HEK293 (cell line): Measurements from ENCODE around the gene GMDS.

Experiments used
- CTCF ChIA-PET: fragments of 350-600 bp; formaldehyde crosslinking; extraction: SDS; loops from one replicate; lab custom pipeline; 2021; ENCODE audit warnings: antibody characterized with exemption; lab: Yijun Ruan, JAX
- POLR2A ChIA-PET: fragments of 300-600 bp; formaldehyde crosslinking; extraction: SDS; loops from one replicate; lab custom pipeline; 2020; ENCODE audit warnings: antibody characterized with exemption, inconsistent platforms; lab: Yijun Ruan, JAX
- H3K27ac ChIP-seq: fragments of 200-500 bp; sonication (Bioruptor generic); 2 replicates; pipeline ENCODE4 v1.5.1; 2014; ENCODE audit warnings: low read depth, low read length, control low read depth, inconsistent platforms; ENCODE audit errors: extremely low read depth
- H3K36me3 ChIP-seq, 2 experiments: fragments of 200-500 bp in 1 of 2; sonication (Bioruptor generic) in 1 of 2; 1 replicate in 1 of 2; 2 replicates in 1 of 2; pipeline ENCODE4 v1.5.1; 2014 to 2017; ENCODE audit warnings: inconsistent platforms in 2 of 2, low read length in 2 of 2; ENCODE audit not compliant: control insufficient read depth in 2 of 2, insufficient read depth in 1 of 2
- H3K4me1 ChIP-seq: fragments of 200-500 bp; sonication (Bioruptor generic); 2 replicates; pipeline ENCODE4 v1.5.1; 2014; ENCODE audit warnings: mild to moderate bottlenecking, low read length, inconsistent platforms; ENCODE audit not compliant: control insufficient read depth, insufficient read depth
- H3K4me3 ChIP-seq: 2 replicates; pipeline ENCODE4 v1.5.1; 2011; ENCODE audit warnings: low read depth, mild to moderate bottlenecking, control low read depth, low read length, moderate library complexity
- H3K9me3 ChIP-seq: fragments of 200-500 bp; sonication (Bioruptor generic); 2 replicates; pipeline ENCODE4 v1.5.1; 2014; ENCODE audit warnings: low read depth, low read length, inconsistent platforms; ENCODE audit not compliant: control insufficient read depth, insufficient read depth
- AEBP2 ChIP-seq: fragments of 450-650 bp; formaldehyde crosslinking; IDR thresholded peaks from 2 replicates; pipeline ENCODE4 v1.5.1; 2016; ENCODE audit warnings: missing biosample characterization, missing genetic modification characterization, borderline replicate concordance
- EGR2 ChIP-seq: fragments of 450-650 bp; formaldehyde crosslinking; IDR thresholded peaks from 2 replicates; pipeline ENCODE4 v1.5.1; 2016; ENCODE audit warnings: low read depth, missing biosample characterization, missing genetic modification characterization
- GLIS2 ChIP-seq: fragments of 450-650 bp; formaldehyde crosslinking; IDR thresholded peaks from 2 replicates; pipeline ENCODE4 v1.5.1; 2016; ENCODE audit warnings: missing biosample characterization, missing genetic modification characterization
- HOXD13 ChIP-seq: sonication (generic); formaldehyde crosslinking; IDR thresholded peaks from 2 replicates; pipeline ENCODE4 v1.8.0; 2022; ENCODE audit warnings: missing genetic modification reagents, borderline replicate concordance
- INSM2 ChIP-seq: fragments of 450-650 bp; formaldehyde crosslinking; IDR thresholded peaks from 2 replicates; pipeline ENCODE4 v1.5.1; 2016; ENCODE audit warnings: missing biosample characterization, missing genetic modification characterization
- KLF17 ChIP-seq: fragments of 450-650 bp; formaldehyde crosslinking; IDR thresholded peaks from 2 replicates; pipeline ENCODE4 v1.5.1; 2016; ENCODE audit warnings: missing biosample characterization, missing genetic modification characterization
- OSR2 ChIP-seq: fragments of 450-650 bp; formaldehyde crosslinking; IDR thresholded peaks from 2 replicates; pipeline ENCODE4 v1.5.1; 2016; ENCODE audit warnings: missing biosample characterization, missing genetic modification characterization
- PRDM6 ChIP-seq: fragments of 450-650 bp; formaldehyde crosslinking; IDR thresholded peaks from 2 replicates; pipeline ENCODE4 v1.5.1; 2017; ENCODE audit warnings: missing biosample characterization, missing genetic modification characterization
- SP2 ChIP-seq: fragments of 450-650 bp; formaldehyde crosslinking; IDR thresholded peaks from 2 replicates; pipeline ENCODE4 v1.5.1; 2016; ENCODE audit warnings: missing biosample characterization, missing genetic modification characterization
- ZBTB17 ChIP-seq: fragments of 450-650 bp; formaldehyde crosslinking; IDR thresholded peaks from 2 replicates; pipeline ENCODE4 v1.5.1; 2016; ENCODE audit warnings: missing biosample characterization, missing genetic modification characterization
- ZBTB44 ChIP-seq: fragments of 450-650 bp; IDR thresholded peaks from 2 replicates; pipeline ENCODE4 v1.5.1; 2018; ENCODE audit warnings: missing biosample characterization, mild to moderate bottlenecking, missing genetic modification characterization
- ZBTB49 ChIP-seq: fragments of 450-650 bp; formaldehyde crosslinking; IDR thresholded peaks from 2 replicates; pipeline ENCODE4 v1.5.1; 2016; ENCODE audit warnings: missing biosample characterization, missing genetic modification characterization, low read depth
- ZNF146 ChIP-seq: fragments of 450-650 bp; formaldehyde crosslinking; IDR thresholded peaks from 2 replicates; pipeline ENCODE4 v1.5.1; 2016; ENCODE audit warnings: missing biosample characterization, missing genetic modification characterization
- ZNF174 ChIP-seq: fragments of 450-650 bp; formaldehyde crosslinking; IDR thresholded peaks from 2 replicates; pipeline ENCODE4 v1.5.0; 2017; ENCODE audit warnings: missing biosample characterization, mild to moderate bottlenecking, missing genetic modification characterization
- ZNF600 ChIP-seq: fragments of 450-650 bp; formaldehyde crosslinking; IDR thresholded peaks from 2 replicates; pipeline ENCODE4 v1.5.1; 2016; ENCODE audit warnings: missing biosample characterization, missing genetic modification characterization
- ZNF692 ChIP-seq: fragments of 450-650 bp; formaldehyde crosslinking; IDR thresholded peaks from 2 replicates; pipeline ENCODE4 v1.5.1; 2016; ENCODE audit warnings: missing biosample characterization, missing genetic modification characterization
- ZSCAN30 ChIP-seq: fragments of 450-650 bp; IDR thresholded peaks from 2 replicates; pipeline ENCODE4 v1.5.1; 2018; ENCODE audit warnings: missing biosample characterization, mild to moderate bottlenecking, missing genetic modification characterization, moderate library complexity
- ZSCAN4 ChIP-seq: fragments of 450-650 bp; formaldehyde crosslinking; IDR thresholded peaks from 2 replicates; pipeline ENCODE4 v1.5.1; 2017; ENCODE audit warnings: missing biosample characterization, missing genetic modification characterization

Gene GMDS

GRCh38 chr6:1700278-1700967 lies 545.0 kb downstream of the GMDS start:
- ChIA-PET CTCF (interaction anchor here (0.7 to 1.7 kb wide), 3 partner anchors 13 to 404 kb away, joined by 3 to 5 read pairs (median 4); no protein-coding TSS in a partner anchor), POLR2A (no interaction called here)
- Histone ChIP-seq H3K9me3 (no peaks in the 10 kb centered on the region), H3K4me1 (peaks cover 24% of the 10 kb centered on the region), H3K36me3 (no peaks in the 10 kb centered on the region), H3K27ac (no peak overlapping the region)
- TF ChIP-seq ZNF600 (peak; percentile 80), ZBTB17 (tag by site-specific recombination) (0 out of 2 replicates have a peak, but pooled peaks have one; percentile 32), ZNF692 (tag by site-specific recombination) (no peak), KLF17 (tag by site-specific recombination) (no peak), AEBP2 (no peak), HOXD13 (CRISPR knock-in tag) (no peak), ZSCAN4 (tag by site-specific recombination) (no peak), OSR2 (tag by site-specific recombination) (peak; percentile 50), ZBTB44 (tag by site-specific recombination) (no peak), PRDM6 (tag by site-specific recombination) (no peak), INSM2 (tag by site-specific recombination) (no peak), EGR2 (tag by site-specific recombination) (no peak), ZBTB49 (tag by site-specific recombination) (no peak), SP2 (tag by site-specific recombination) (no peak), ZNF146 (tag by site-specific recombination) (no peak), ZSCAN30 (tag by site-specific recombination) (no peak), ZNF174 (no peak), GLIS2 (no peak)
- TF ChIP-seq, all 188 proteins: peak for 3
- no peak overlapping the region for H3K4me3 ChIP-seq
